ENCODE data around the gene NPR2. TPM values are rescaled to one million over a fixed set of nuclear protein-coding genes. Genes with fewer than 3 reads are reported as not detected.

Gene NPR2
- total and polyA plus RNA-seq, 8 donors: 2.2 to 14.6 (median 3.6) TPM

- TF ChIP-seq CTCF (IDR thresholded peaks at IDR 0.05): no peak
- no peaks in the 10 kb centered on the region for H3K9me3 ChIP-seq
- peaks cover 0 to 31% (median 10%) of the 10 kb centered on the region in 3 donors for H3K36me3 ChIP-seq
- WGBS, 2 donors: 13 to 20% methylated on average over 1 of the region's 1 CpG
- no peak for ATAC-seq
- peak overlapping the region in 1 of 4 donors; percentile 68 for H3K4me3 ChIP-seq
- H3K4me1 ChIP-seq: peaks cover 8 to 20% (median 15%) of the 10 kb centered on the region in 3 donors
- FAIRE-seq: no peak
- no peak for DNase-seq
- H3K27me3 ChIP-seq: no peaks in the 10 kb centered on the region
- no peak overlapping the region for H3K27ac ChIP-seq
- intact Hi-C loops (cut with DNase I): no loop called here
Measured at GRCh38 chr9:35745569-35745968, 45.8 kb upstream of the NPR2 start.

- no peaks in the 10 kb centered on the region for H3K27me3 ChIP-seq
- H3K36me3 ChIP-seq: peaks cover 0 to 35% (median 10%) of the 10 kb centered on the region in 3 donors
- WGBS, 2 donors: 4 to 15% methylated on average over 3 of the region's 3 CpGs
- FAIRE-seq: no peak
- DNase-seq: no peak
- intact Hi-C loops (cut with DNase I): no loop called here
- H3K9me3 ChIP-seq: no peaks in the 10 kb centered on the region
- TF ChIP-seq CTCF (IDR thresholded peaks at IDR 0.05): no peak
- peaks cover 8 to 20% (median 15%) of the 10 kb centered on the region in 3 donors for H3K4me1 ChIP-seq
- no peak for ATAC-seq
- peak overlapping the region in 2 of 4 donors; percentile 68 to 89 for H3K4me3 ChIP-seq
- H3K27ac ChIP-seq: peak overlapping the region in 1 of 4 donors; percentile 29
Measured at GRCh38 chr9:35746583-35746982, 44.8 kb upstream of the NPR2 start.

- TF ChIP-seq CTCF (IDR thresholded peaks at IDR 0.05): no peak
- ATAC-seq (peak in 1 of 4 donors; percentile 2), FAIRE-seq (no peak), DNase-seq (peak in 1 of 6 donors; percentile 62)
- H3K9me3 ChIP-seq: no peaks in the 10 kb centered on the region
- 0 to 1% methylated on average over 24 of the region's 24 CpGs for WGBS, 2 donors
- intact Hi-C loops (cut with DNase I): no loop called here
- H3K4me3 ChIP-seq: peak overlapping the region; percentile 68 to 89 (median 77)
- H3K27ac ChIP-seq: peak overlapping the region; percentile 75 to 78 (median 78)
- H3K4me1 ChIP-seq: peaks cover 8 to 20% (median 15%) of the 10 kb centered on the region in 3 donors
- no peaks in the 10 kb centered on the region for H3K27me3 ChIP-seq
- peaks cover 3 to 35% (median 8%) of the 10 kb centered on the region in 3 donors for H3K36me3 ChIP-seq
Measured at GRCh38 chr9:35748242-35748857, 43.0 kb upstream of the NPR2 start.

- DNase-seq: peak; percentile 81 to 95 (median 88)
- peak; percentile 92 to 96 (median 94) for ATAC-seq
- Histone ChIP-seq H3K27ac (peak within 1 kb of the TSS; percentile 75 to 78 (median 78)), H3K4me1 (peaks cover 8 to 20% (median 15%) of the 10 kb centered on the region in 3 donors), H3K4me3 (peak within 1 kb of the TSS; percentile 68 to 89 (median 77)), H3K27me3 (no peaks in the 10 kb centered on the region), H3K9me3 (no peaks in the 10 kb centered on the region), H3K36me3 (peaks cover 3 to 35% (median 10%) of the 10 kb centered on the region in 3 donors)
- TF ChIP-seq CTCF (IDR thresholded peaks at IDR 0.05): no peak
- no peak for FAIRE-seq
- 0% methylated on average over 48 to 69 of the region's 69 CpGs for WGBS, 2 donors
- intact Hi-C loops (cut with DNase I): no loop called here
Measured at GRCh38 chr9:35748858-35749514, 42.4 kb upstream of the NPR2 start, which contains the start of the genes GBA2 and RGP1. TSS of gene GBA2 (minus strand) at chr9:35749228. CDS start at chr9:35748704, 524 bp downstream. TSS of gene RGP1 (plus strand) at chr9:35749287. CDS start at chr9:35749756, 469 bp downstream.

Data from pancreas (tissue), 10 donors.